GM19397 (cell line): Measurements from ENCODE around the gene HPS1.
"Not testable (repeated sequence)": the region's sequence is repeated elsewhere in the genome, so short reads cannot be mapped to it uniquely, and the experiment has no call there.

Experiments used
- ATAC-seq: cut with Tn5 transposase; IDR thresholded peaks from one replicate; pipeline ENCODE4 v1.9.1; 2021; ENCODE audit warnings: mild to moderate bottlenecking, moderate library complexity; ENCODE audit not compliant: unreplicated experiment

HPS1 gene

GRCh38 chr10:98396096-98397063, 50.4 kb downstream of the HPS1 start:
- no peak for ATAC-seq

GRCh38 chr10:98394851-98395440, 51.8 kb downstream of the HPS1 start:
- ATAC-seq: no peak

- ATAC-seq: no peak
These were observed 55.1 kb downstream of the HPS1 start for GRCh38 chr10:98391578-98391991.

GRCh38 chr10:98391065-98391464, 55.7 kb downstream of the HPS1 start:
- ATAC-seq: no peak

GRCh38 chr10:98390406-98390805, 56.3 kb downstream of the HPS1 start:
- no peak for ATAC-seq

GRCh38 chr10:98389398-98389797, 57.3 kb downstream of the HPS1 start:
- no peak for ATAC-seq

- no peak for ATAC-seq
These were observed 58.6 kb downstream of the HPS1 start for GRCh38 chr10:98388101-98388655.

GRCh38 chr10:98384531-98385133, 62.1 kb downstream of the HPS1 start:
- ATAC-seq: no peak

- no peak for ATAC-seq
These were observed 62.9 kb downstream of the HPS1 start for GRCh38 chr10:98383869-98384268.

- not testable (repeated sequence) for ATAC-seq
These were observed 63.5 kb downstream of the HPS1 start for GRCh38 chr10:98383134-98383667.

- ATAC-seq: no peak
These were observed 64.0 kb downstream of the HPS1 start for GRCh38 chr10:98382691-98383101.

- no peak for ATAC-seq
These were observed 66.0 kb downstream of the HPS1 start for GRCh38 chr10:98380493-98381339.

- no peak for ATAC-seq
These were observed 68.0 kb downstream of the HPS1 start for GRCh38 chr10:98378722-98379121.

GRCh38 chr10:98377536-98377935, 69.2 kb downstream of the HPS1 start:
- ATAC-seq: no peak

- ATAC-seq: no peak
These were observed 69.7 kb downstream of the HPS1 start for GRCh38 chr10:98377001-98377400.

- no peak for ATAC-seq
These were observed 70.2 kb downstream of the HPS1 start for GRCh38 chr10:98376485-98376884.

- no peak for ATAC-seq
These were observed 72.3 kb downstream of the HPS1 start for GRCh38 chr10:98374217-98374985.

GRCh38 chr10:98373260-98374040, 73.3 kb downstream of the HPS1 start:
- ATAC-seq: no peak
